Measurements from ENCODE around the gene CCDC195.

DNA sequence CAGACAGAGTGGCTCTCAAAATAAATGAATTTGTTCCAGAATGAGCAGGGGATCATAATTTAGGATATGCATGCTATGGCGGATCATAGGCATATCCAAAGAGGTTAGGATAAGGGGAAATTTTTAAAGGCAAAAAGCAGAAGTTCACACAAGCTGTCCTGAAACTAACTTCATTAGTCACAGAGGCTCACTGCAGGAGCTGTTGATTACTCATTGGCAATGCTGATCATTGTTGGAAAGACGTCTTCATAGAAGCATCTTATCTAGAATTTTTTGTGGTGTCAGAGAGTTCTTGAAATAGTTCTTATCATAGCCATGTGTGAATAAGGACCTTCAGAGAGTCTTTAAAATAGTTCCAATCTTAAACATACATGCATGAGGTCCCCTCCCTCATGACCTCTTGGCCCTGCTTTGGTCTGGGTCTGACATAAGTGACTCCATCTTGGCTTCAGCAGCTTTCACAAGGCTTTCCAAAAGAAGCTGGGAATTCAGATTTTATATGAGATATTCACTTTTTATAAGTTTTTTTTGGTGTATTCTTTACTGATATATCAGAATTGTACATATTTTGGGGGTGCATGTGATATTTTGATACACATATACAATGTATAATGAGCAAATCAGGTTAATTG lies 7.5 kb upstream of the CCDC195 start:
- TF ChIP-seq, protein P1, sequence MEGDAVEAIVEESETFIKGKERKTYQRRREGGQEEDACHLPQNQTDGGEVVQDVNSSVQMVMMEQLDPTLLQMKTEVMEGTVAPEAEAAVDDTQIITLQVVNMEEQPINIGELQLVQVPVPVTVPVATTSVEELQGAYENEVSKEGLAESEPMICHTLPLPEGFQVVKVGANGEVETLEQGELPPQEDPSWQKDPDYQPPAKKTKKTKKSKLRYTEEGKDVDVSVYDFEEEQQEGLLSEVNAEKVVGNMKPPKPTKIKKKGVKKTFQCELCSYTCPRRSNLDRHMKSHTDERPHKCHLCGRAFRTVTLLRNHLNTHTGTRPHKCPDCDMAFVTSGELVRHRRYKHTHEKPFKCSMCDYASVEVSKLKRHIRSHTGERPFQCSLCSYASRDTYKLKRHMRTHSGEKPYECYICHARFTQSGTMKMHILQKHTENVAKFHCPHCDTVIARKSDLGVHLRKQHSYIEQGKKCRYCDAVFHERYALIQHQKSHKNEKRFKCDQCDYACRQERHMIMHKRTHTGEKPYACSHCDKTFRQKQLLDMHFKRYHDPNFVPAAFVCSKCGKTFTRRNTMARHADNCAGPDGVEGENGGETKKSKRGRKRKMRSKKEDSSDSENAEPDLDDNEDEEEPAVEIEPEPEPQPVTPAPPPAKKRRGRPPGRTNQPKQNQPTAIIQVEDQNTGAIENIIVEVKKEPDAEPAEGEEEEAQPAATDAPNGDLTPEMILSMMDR (conservative IDR thresholded peaks at IDR 0.05), result no peak
- TF ChIP-seq EZH2 (IDR thresholded peaks at IDR 0.05; ENCODE audit: low read depth), result no peak
